HG02588 (cell line): ENCODE data around the gene GPR6.

Source experiments
- ATAC-seq: cut with Tn5 transposase; IDR thresholded peaks from one replicate; pipeline ENCODE4 v1.9.1; 2021; ENCODE audit warnings: mild to moderate bottlenecking, moderate library complexity; ENCODE audit not compliant: unreplicated experiment

GPR6 gene

DNA sequence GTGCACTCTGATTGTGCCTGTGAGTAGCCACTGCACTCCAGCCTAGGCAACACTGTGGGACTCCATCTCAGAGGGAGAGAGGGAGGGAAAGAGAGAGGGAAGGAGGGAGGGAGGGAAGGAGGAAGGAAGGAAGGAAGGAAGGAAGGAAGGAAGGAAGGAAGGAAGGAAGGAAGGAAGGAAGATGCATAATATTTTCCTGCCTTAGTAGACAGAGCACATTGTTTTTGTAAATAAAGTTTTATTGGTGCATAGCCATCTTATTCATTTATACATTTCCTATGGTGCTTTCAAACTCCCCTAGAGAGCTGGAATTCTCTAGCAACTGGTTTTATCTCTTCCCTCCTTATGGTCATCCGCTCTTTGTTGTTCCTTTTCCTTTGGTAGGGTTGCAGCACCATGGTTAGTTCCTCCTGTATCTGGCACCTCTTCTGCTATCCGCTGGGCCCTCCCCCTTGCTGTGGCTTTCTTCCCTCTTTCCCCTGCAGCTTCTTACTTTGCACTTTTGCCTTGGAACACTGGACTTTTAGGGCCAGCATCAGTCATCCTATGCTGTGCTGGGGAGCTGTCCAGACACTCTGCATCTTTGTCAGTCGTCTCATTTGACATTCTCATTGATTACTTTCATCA, 20.2 kb downstream of the GPR6 start:
- no peak for ATAC-seq

DNA sequence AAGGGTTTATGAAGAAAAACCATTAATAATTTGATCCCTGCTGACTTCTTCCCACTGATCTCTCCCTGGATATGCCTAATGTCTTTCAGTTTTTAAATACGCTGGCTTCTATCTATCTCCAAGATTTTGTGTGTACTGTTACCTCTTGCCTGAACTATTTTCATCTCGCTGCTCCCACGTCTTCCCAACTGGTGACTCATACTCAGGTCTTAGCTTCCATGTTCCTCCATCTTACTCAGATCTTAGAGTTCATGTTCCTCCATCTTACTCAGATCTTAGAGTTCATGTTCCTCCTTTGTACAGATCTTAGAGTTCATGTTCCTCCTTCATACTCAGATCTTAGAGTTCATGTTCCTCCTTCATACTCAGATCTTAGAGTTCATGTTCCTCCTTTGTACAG, 21.6 kb downstream of the GPR6 start:
- ATAC-seq = no peak

DNA sequence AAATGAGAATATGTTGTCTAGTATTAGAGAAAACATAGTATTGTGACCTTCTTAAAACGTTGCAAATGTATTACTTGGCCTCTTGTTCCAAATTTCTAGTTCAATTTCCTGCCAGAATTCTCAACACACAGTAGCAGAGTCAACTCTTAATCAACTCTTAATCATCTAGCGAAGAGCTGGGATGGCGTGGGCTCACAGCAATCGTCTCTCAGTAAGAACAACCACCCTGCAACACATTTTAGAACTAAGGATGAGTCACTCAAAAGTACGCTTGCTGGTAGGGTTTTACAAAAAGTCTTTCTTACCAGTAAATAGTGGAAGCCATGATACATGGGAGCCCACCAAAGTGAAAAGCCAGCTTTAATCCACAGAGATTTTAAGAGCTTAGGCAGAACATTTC, 24.6 kb downstream of the GPR6 start:
- ATAC-seq = no peak

DNA sequence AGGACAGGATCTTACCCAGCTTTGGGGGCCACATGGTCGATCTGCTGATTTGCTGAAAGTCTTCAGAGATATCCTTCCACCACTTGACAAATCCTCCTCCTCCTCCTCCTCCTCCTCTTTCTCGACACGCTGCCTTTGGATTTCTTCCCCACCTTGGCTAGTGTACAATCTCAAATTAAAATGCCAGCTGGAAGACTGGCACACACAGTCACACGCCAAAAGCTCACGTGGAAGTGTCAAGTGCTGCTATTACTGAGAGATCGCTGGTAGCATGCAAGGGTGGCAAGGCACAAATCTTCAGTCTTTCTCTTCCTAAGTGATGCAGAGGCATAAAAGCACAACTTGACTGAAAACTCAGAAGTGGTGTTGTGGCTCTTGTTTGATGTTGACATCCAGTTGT, 35.3 kb downstream of the GPR6 start:
- no peak for ATAC-seq

DNA sequence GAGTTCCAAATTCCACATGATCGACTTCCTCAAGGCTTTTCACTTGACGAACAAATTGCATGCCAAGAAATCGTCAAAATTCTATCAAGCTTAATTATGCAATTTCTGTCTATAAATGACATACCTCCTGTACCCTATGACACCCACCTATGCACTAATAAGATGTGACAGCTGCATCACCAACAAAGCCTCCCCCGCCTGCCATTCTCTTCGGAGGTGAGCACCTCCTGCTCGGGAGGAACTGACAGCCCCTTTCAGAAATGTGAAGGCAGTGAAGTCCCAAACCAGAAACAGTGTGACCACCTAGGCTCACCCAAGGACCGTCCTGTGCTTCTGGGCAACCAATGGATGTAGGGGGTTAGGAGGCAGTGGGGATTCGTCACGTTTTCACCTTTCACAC, 37.1 kb downstream of the GPR6 start:
- ATAC-seq = no peak

DNA sequence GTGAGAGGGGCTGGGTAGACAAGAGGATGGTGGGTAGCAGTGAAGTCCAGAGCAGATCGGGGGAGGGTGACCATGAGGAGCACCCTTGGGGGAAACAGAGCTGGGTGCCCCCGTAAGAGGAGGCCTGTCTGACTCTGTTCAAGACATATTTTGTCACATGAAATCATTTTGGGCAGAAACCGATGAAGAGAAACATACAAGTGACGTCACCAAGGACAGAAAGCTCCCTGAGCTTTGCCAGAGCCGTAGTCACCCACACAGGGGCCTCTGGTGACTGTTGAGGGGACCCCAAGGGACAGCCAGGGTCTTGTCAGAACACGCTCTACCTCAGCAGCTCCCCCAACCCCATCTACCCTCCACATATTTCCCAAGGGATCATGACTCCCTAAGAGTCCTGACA, 39.2 kb downstream of the GPR6 start:
- ATAC-seq = no peak

DNA sequence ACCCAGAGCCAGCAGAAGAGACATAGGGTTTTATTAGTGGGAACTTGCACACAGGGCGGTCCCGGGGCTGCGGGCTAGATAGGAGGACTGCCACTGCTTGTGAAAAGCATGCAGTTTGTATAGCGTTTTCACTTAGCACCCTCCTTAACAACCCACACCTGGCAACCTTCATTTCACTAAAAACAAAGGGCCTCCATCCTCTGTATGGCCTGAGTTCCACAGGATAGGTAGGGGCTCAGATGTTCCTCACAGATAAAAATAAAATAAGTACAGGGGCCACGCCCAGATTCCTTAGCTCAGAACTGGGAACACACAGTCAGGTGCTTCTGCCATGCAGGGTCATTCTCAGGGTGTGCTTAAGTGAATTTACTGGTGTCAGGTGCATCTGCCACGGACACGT, 39.8 kb downstream of the GPR6 start:
- no peak for ATAC-seq

DNA sequence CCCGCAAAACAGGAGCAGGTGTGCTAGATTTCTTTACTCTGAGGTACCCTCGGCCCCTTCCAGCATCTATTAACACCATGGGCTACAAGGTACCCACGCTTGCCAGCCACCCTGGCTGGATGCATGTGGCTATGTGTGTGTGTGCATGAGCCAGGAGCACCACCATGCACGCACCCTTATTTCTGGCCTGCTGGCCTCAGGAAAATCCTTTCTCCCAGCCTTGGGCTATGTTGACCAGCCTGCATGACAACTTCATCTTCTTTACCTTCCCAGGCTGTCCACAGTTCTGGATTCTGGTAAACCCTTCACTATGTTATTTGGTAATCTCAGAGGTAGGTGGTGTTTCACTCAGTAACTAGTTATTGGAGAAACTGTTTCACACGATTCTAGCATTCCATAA, 40.4 kb downstream of the GPR6 start:
- ATAC-seq = no peak

DNA sequence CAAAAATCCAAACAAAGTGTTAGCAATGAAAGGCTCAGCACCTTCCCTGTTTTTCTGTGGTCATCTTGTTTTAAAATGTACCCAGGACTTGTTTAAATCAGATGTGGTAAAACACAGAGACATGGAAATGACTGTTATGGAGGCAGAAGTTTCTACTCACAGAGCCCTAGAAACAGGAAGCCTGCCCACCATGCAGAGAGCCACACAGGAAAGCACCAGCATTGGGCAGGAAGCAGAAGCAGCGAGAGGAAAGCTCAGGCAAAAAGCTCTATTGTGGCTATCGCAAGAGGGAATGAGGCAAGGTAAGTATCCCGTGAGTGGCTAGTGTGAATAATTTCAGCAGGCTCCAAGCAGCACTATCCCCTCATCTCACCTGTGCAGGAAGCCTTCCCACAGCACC, 42.8 kb downstream of the GPR6 start:
- no peak for ATAC-seq

DNA sequence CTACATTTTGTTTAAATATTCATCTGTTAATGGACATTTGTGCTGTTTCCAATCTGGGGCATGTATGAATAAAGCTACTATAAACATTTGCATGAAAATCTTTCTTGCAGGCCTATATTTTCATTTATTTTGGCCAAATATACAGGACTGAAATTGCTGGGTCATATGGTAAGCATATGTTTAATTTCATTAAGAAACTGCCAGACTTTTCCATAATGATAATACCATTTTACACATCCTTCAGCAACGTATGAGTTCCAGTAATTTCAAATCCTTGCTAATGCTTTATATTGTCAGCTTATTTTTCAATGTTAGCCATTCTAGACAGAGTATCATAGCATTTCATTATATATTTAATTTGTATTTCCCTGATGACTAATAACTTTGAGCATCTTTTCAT, 51.0 kb downstream of the GPR6 start:
- ATAC-seq = no peak
